ENCODE measurements around the gene ZNF318.

DNA sequence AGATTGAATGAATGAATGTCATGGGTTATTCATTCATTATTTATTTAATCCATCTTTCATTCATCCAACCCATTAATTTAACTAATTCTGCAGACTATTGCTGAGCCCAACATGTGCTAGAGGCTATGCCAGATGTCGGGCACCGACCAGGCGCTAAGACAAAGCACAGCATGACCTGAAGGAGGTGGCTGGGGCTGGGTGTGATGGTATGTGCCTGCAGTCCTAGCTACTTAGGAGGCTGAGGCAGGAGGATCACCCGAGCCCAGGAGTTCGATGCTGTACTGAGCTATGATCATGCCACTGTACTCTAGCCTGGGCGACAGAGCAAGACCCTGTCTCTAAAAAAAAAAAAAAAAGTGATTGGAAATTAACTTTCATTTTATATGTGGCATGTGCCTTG lies 77.1 kb downstream of the ZNF318 start:
- TF ChIP-seq, protein P1, sequence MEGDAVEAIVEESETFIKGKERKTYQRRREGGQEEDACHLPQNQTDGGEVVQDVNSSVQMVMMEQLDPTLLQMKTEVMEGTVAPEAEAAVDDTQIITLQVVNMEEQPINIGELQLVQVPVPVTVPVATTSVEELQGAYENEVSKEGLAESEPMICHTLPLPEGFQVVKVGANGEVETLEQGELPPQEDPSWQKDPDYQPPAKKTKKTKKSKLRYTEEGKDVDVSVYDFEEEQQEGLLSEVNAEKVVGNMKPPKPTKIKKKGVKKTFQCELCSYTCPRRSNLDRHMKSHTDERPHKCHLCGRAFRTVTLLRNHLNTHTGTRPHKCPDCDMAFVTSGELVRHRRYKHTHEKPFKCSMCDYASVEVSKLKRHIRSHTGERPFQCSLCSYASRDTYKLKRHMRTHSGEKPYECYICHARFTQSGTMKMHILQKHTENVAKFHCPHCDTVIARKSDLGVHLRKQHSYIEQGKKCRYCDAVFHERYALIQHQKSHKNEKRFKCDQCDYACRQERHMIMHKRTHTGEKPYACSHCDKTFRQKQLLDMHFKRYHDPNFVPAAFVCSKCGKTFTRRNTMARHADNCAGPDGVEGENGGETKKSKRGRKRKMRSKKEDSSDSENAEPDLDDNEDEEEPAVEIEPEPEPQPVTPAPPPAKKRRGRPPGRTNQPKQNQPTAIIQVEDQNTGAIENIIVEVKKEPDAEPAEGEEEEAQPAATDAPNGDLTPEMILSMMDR (IDR thresholded peaks at IDR 0.05; ENCODE audit: insufficient read depth, low read depth, low read length), result no peak
- no peak for TF ChIP-seq EZH2 (IDR thresholded peaks at IDR 0.05; ENCODE audit: insufficient read depth, low read length)

All from astrocyte (in vitro differentiated cells and primary cell).